GM19239 (cell line): ENCODE measurements around the gene KCP.
A peak's percentile ranks its signal among the peaks of the same experiment; 100 is the strongest.

Source experiments
- DNase-seq: peaks from one replicate; pipeline ENCODE4 v3.0.0; 2011; ENCODE audit warnings: low spot score; ENCODE audit not compliant: insufficient read length
- FAIRE-seq: peaks from 2 replicates; lab custom pipeline; 2011; peaks lifted over from hg19 to GRCh38; lab: Jason Lieb, UNC

The KCP gene

DNA sequence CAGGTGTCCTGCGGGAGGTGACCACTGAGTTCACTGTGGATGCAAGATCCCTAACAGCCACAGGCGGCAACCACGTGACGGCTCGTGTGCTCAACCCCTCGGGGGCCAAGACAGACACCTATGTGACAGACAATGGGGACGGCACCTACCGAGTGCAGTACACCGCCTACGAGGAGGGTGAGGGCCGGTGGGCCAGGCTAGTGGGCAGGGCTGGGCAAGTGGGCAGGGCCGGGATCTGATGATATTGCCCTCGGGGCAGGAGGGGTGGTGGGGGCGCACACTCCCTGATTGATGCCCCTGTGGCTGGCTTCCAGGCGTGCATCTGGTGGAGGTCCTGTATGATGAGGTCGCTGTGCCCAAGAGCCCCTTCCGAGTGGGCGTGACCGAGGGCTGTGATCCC is 64.5 kb downstream of the KCP start:
- FAIRE-seq (no peak), DNase-seq (no peak)

DNA sequence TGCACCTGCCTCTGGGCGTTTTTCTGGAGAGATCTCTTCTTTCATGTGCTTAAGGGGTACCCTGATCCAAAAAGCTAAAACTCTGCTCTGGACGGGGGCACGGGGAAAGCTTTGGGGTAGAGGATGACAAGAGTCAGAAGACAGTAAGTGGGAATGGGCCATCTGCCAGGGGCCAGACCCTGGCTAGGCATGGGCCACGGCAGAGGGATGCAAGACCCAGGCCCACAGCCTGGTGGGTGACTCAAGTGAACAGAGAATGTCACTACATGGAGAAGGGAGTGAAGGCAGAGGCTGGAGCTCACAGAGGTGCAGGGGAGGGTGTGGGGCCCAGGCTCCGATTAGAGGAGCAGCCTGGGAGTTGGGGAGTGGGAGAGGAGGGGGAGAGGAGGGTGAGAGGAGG is 65.0 kb downstream of the KCP start:
- no peak for FAIRE-seq
- DNase-seq: no peak

DNA sequence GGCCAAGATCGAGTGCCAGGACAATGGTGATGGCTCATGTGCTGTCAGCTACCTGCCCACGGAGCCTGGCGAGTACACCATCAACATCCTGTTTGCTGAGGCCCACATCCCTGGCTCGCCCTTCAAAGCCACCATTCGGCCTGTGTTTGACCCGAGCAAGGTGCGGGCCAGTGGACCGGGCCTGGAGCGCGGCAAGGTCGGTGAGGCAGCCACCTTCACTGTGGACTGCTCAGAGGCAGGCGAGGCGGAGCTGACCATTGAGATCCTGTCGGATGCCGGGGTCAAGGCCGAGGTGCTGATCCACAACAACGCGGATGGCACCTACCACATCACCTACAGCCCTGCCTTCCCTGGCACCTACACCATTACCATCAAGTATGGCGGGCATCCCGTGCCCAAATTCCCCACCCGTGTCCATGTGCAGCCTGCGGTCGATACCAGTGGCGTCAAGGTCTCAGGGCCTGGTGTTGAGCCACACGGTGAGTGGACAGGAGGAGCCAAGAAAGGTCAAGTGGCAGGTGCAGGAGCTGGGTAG is 65.7 kb downstream of the KCP start:
- DNase-seq: no peak
- no peak for FAIRE-seq

- FAIRE-seq (no peak), DNase-seq (no peak)
These were observed 66.4 kb downstream of the KCP start for GRCh38 chr7:128843938-128844621.

GRCh38 chr7:128842674-128843641 is 67.6 kb downstream of the KCP start:
- FAIRE-seq: no peak

DNA sequence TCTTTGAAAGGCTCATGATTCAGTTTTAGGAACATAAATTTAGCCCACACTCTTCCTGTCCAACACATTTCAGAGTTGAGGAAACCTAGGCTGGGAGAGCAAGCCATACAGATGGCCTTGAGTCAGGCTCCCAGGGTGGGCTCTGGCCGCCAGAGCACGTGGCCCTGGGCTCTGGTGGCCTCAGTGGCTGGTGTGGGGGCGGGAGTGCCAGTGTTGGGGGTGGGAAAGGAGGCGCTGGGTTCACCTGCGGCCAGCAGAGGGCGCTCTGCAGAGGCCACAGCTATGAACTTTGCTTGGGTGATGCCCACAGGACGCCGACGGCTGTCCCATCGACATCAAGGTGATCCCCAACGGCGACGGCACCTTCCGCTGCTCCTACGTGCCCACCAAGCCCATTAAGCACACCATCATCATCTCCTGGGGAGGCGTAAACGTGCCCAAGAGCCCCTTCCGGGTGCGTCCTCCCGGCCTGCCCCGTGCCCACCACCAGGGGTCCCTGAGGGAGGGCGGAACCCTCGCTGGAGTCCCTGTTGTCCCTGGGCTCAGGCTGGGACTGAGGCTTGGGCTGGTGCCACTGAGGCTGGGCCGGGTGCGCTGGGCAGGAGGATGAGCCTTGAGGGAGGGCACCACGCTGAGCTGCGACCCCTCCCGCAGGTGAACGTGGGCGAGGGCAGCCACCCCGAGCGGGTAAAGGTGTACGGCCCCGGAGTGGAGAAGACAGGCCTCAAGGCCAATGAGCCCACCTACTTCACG is 68.4 kb downstream of the KCP start:
- FAIRE-seq (no peak), DNase-seq (peak; percentile 90)

More at GRCh38 chr7:128842674-128843641, 67.6 kb downstream of the KCP start:
- DNase-seq: no peak

DNA sequence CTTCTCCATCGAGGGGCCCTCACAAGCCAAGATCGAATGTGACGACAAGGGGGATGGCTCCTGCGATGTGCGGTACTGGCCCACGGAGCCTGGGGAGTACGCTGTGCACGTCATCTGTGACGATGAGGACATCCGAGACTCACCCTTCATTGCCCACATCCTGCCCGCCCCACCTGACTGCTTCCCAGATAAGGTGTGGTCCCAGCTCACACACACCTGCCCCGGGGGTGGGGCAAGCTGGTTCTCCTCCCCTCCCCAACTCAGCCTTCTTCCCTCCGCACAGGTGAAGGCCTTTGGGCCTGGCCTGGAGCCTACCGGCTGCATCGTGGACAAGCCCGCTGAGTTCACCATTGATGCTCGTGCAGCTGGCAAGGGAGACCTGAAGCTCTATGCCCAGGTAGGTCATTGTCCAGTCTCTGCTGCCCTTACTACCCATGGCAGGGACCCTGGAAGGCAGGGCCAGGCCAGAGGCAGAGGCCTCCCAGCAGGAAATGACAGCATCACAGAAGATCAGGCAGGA is 69.3 kb downstream of the KCP start:
- DNase-seq (no peak), FAIRE-seq (no peak)

- no peak for FAIRE-seq
- DNase-seq: no peak
These were observed 70.0 kb downstream of the KCP start for GRCh38 chr7:128840326-128841170.

GRCh38 chr7:128839751-128840177 is 70.7 kb downstream of the KCP start:
- no peak for FAIRE-seq
- no peak for DNase-seq

- FAIRE-seq (no peak), DNase-seq (no peak)
These were observed 71.4 kb downstream of the KCP start for GRCh38 chr7:128838981-128839731.

- FAIRE-seq (no peak), DNase-seq (no peak)
These were observed 72.3 kb downstream of the KCP start for GRCh38 chr7:128838109-128838779.

- FAIRE-seq (no peak), DNase-seq (no peak)
These were observed 73.0 kb downstream of the KCP start for GRCh38 chr7:128837521-128837921.

DNA sequence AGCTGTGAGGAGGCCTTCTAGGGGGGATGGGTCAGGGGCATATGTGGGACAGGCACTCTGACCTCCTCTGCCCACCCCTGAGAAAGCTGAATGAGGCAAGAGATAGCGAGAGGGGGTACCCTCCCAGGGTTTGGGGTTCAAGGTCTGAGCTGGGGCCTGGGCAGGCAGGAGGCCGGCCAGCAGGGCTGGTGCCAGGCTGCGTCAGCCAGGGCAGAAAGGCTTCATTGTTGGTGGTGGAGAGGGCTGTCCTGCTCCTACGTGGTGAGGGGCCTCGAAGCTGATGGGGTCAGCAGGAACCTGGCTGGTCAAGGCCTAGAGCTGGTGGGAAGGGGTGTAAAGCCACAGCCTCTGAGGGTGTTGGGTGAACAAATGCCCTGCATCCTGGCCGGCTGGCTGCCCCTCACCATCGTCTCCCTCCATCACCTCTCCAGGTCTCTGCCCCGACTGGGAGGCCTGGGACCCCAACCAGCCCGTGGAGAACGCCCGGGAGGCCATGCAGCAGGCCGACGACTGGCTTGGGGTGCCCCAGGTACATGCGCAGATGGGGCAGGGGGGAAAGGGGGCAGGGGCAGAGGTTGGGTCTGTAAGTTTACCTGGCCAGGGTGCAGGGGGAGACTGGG is 73.7 kb downstream of the KCP start:
- DNase-seq: no peak
- FAIRE-seq: no peak

- FAIRE-seq (no peak), DNase-seq (no peak)
These were observed 74.5 kb downstream of the KCP start for GRCh38 chr7:128835790-128836641.

- FAIRE-seq: no peak
- DNase-seq: no peak
These were observed 75.2 kb downstream of the KCP start for GRCh38 chr7:128835231-128835751.

DNA sequence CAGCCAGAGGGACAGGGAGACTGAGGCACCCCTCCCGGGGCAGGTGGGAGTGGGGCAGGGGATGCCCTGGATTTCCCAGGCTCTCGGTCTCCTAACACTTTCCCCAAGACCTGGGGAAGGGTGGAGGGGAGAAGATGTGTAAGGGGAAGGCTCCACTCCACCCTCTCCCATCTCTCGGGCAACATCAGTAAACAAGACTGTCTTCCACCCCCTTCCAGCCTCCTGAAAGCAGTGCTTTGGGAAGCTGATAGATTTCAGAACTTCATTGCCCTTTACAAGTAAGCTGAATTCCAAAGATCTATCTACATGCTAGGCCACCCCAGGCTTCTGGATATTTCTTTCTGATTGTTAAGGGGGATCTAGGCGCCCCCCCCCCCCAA is 76.6 kb downstream of the KCP start:
- FAIRE-seq (no peak), DNase-seq (no peak)
